ENCODE measurements around the gene SAT2. TPM values are rescaled to one million over a fixed set of nuclear protein-coding genes. Genes with fewer than 3 reads are reported as not detected.

Gene SAT2
- total RNA-seq (2014; rRNA removed; shearing (Covaris generic)), result 28.1 and 40.1 TPM in 2 replicates

DNA sequence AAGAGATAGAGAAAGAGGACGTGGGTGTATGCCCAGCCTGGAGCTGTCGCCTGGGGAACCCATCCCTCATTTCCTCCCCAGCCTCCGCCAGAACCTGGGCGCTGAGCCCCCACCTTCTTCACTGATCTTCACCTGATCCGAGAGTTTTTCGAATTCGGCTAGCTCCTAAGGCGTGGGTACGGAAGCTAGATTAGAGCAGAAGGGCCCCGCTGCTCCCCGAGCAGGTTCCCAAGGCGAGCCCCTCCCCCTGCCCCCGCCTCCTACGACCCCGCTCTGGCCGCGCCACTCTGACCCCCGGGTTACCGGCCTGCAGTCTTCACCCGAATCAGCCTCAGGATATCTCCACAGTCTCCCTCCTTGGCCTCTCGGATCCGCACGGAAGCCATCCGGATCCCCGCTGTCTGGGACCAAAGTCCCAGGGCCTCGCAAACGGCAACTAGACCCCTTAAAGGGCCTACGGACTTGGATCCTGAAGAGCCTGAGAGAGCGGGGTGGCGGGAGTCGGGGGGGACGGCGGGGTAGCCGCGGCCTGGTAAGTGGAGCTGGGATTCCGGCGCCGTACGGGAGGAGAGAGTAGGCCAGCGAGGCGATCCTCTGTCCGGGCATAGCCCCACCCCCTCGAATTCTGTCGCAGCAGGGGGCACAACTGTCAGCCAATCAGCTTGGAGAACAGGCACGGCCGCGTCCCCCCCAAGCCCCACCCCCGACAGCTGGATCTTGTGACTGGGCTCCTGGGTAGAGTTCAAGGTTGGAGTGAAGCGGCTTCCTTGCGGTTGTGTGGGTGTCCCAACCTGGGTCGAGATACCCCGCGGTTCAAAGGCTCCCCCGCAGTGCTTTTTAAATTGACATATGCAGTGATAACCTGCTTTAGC lies at the start of gene SAT2:
TSS of gene SAT2 (minus strand) at position 572 of the 872 bp plus-strand sequence. CDS start at position 386, 186 bp downstream.
- Histone ChIP-seq H3K4me3 (peak within 1 kb of the TSS; percentile 48), H3K36me3 (no peaks in the 10 kb centered on the region), H3K4me1 (replicated peaks) (no peaks in the 10 kb centered on the region; the same call in 1 of the 2 replicates), H3K27me3 (replicated peaks) (no peaks in the 10 kb centered on the region), H3K27ac (peak within 1 kb of the TSS; percentile 59), H3K9me3 (replicated peaks) (no peaks in the 10 kb centered on the region)
- peak; percentile 84 to 94 for DNase-seq (ENCODE audit: low read depth in 1 of 2, low spot score in 2 of 2)

DNA sequence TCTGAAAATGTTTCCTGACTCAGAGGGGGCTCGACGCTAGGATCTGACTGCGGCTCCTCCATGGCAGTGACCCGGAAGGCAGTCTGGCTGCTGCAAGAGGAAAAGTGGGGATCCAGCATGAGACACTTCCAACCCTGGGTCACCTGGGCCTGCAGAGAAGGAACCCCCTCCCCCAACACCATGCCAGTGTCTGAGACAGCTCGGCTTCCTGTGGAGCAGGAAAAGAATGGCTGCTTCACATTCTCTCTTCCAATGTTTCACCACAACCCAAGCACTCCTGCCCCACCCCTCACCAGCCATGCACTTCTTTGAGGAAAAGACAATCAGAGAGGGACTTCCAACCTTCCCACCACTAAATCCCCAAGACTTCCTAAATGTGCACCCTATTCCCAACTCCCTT lies 48.9 kb upstream of the SAT2 start:
- Histone ChIP-seq H3K27me3 (replicated peaks) (no peaks in the 10 kb centered on the region), H3K4me3 (no peak overlapping the region), H3K4me1 (replicated peaks) (no peaks in the 10 kb centered on the region), H3K27ac (no peak overlapping the region), H3K9me3 (replicated peaks) (peaks cover 5% of the 10 kb centered on the region; the same call in 1 of the 2 replicates), H3K36me3 (peaks cover 46% of the 10 kb centered on the region)
- DNase-seq (ENCODE audit: low read depth in 1 of 2, low spot score in 2 of 2), result no peak

DNA sequence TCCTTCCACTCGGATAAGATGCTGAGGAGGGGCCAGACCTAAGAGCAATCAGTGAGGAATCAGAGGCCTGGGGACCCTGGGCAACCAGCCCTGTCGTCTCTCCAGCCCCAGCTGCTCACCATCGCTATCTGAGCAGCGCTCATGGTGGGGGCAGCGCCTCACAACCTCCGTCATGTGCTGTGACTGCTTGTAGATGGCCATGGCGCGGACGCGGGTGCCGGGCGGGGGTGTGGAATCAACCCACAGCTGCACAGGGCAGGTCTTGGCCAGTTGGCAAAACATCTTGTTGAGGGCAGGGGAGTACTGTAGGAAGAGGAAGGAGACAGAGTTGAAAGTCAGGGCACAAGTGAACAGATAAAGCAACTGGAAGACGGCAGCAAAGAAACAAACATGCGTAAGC lies 47.3 kb upstream of the SAT2 start:
- no peak for DNase-seq (ENCODE audit: low read depth in 1 of 2, low spot score in 2 of 2)
- Histone ChIP-seq H3K4me3 (no peak overlapping the region), H3K36me3 (peaks cover 62% of the 10 kb centered on the region), H3K4me1 (replicated peaks) (no peaks in the 10 kb centered on the region), H3K9me3 (replicated peaks) (peaks cover 5% of the 10 kb centered on the region; the same call in 1 of the 2 replicates), H3K27me3 (replicated peaks) (no peaks in the 10 kb centered on the region), H3K27ac (no peak overlapping the region)

DNA sequence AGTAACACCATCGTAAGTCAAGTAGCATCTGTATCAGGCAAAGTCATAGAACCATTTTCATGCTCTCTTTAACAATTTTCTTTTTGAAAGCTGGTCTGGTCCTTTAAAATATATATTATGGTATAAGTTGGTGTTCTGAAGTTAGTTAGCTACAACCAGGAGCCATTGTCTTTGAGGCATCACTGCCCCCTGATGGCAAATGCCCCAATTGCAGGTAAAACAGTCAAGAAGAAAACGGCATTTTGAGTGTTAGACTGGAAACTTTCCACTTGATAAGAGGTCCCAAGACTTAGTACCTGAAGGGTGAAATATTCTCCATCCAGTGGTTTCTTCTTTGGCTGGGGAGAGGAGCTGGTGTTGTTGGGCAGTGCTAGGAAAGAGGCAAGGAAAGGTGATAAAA lies 45.6 kb upstream of the SAT2 start:
- no peak for DNase-seq (ENCODE audit: low read depth in 1 of 2, low spot score in 2 of 2)
- Histone ChIP-seq H3K4me3 (no peak overlapping the region), H3K9me3 (replicated peaks) (peaks cover 5% of the 10 kb centered on the region; the same call in 1 of the 2 replicates), H3K36me3 (peaks cover 77% of the 10 kb centered on the region), H3K27ac (no peak overlapping the region), H3K27me3 (replicated peaks) (no peaks in the 10 kb centered on the region), H3K4me1 (replicated peaks) (no peaks in the 10 kb centered on the region)

DNA sequence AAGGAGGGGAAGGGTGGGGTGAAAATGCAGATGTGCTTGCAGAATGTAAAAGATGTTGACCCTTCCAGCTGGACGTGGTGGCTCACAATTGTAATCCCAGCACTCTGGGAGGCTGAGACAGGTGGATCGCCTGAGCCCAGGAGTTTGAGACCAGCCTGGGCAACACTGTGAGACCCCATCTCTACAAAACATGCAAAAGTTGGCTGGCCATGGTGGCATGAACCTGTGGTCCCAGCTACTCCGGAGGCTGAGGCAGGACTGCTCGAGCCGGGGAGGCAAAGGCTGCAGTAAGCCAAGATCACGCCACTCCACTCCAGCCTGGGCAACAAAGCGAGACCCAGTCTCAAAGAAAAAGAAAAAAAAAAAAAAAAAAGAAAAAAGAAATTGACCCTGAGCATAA lies 40.9 kb upstream of the SAT2 start:
- Histone ChIP-seq H3K9me3 (replicated peaks) (peaks cover 4% of the 10 kb centered on the region; the same call in 1 of the 2 replicates), H3K4me3 (no peak overlapping the region)
- no peak for DNase-seq (ENCODE audit: low read depth in 1 of 2, low spot score in 2 of 2)

DNA sequence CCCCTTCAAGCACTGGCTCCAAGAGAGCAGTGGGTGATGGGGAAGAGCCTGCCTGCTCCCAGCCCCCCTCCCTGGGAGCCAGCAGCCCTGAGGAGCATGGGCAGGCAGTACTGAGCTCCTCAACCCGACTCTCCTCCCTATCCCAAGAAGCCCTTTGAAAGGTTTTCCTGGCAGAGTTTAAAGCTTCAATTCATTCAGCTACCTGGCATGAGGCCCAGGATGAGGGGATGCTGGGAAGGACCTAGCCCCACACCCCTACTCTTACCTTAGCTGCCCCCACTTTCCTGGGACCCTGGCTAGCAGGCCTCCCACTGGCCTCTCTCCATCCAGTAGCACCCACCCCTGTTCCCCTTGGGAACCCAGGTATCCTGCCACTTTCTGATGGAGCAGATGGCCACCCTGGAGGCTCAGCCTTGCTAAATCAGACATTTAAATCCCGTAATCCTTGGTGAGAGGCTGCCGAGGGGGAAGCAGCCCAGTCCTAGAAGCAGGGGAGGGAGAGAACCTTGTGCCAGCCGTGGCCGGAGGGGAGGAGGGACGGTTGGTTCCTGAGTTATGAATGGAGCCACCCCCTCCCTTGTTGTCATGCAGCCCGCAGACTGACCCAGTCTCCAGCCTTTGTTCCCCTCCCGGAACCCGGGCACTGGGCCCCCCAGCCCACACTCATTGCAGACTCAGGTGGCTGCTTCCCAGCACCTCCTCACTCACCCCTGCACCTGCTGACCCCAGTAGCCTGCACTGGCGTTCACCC lies 40.2 kb upstream of the SAT2 start:
- Histone ChIP-seq H3K27ac (no peak overlapping the region), H3K27me3 (replicated peaks) (no peaks in the 10 kb centered on the region), H3K4me3 (no peak overlapping the region), H3K36me3 (peaks cover 56% of the 10 kb centered on the region), H3K9me3 (replicated peaks) (no peaks in the 10 kb centered on the region), H3K4me1 (replicated peaks) (no peaks in the 10 kb centered on the region)
- no peak for DNase-seq (ENCODE audit: low read depth in 1 of 2, low spot score in 2 of 2)

More for the DNA sequence above, 40.9 kb upstream of the SAT2 start:
- H3K4me1 ChIP-seq (replicated peaks), result no peaks in the 10 kb centered on the region
- peaks cover 61% of the 10 kb centered on the region for H3K36me3 ChIP-seq
- H3K27ac ChIP-seq, result no peak overlapping the region
- no peaks in the 10 kb centered on the region for H3K27me3 ChIP-seq (replicated peaks)

DNA sequence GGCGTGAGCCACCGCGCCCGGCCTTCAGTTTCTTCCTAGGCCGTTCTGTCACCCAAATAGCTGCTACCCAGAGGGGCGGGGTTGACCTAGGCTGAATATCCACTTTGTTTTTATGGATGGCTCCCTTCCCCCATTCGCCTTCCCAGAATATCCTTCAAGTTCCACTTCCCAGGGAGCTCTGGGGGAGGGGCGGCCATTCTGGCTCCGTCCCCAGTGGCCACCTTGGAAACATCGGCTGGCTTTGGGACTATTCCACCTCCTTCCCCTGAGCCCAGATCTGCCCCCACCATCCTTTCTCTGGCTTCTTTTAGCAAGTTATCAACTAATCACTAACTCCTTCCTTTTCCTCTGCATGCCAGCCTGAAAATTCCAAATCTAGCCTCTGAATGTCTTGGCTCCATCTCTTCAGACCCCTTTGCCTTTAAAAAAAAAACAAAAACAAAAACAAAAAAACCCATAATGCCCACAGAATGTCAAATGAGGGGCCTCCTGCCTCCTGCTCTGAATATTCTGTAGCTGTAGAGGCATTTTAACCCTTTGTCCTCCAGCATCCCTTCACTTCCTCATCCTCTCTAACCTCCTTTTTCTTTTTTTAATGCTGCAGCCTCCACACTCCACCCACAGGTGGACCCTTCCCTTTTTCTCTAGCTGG lies 29.5 kb upstream of the SAT2 start:
- DNase-seq (ENCODE audit: low read depth in 1 of 2, low spot score in 2 of 2), result no peak
- Histone ChIP-seq H3K4me1 (replicated peaks) (no peaks in the 10 kb centered on the region), H3K36me3 (no peaks in the 10 kb centered on the region), H3K9me3 (replicated peaks) (no peaks in the 10 kb centered on the region), H3K27ac (no peak overlapping the region), H3K4me3 (no peak overlapping the region), H3K27me3 (replicated peaks) (peaks cover 14% of the 10 kb centered on the region)

DNA sequence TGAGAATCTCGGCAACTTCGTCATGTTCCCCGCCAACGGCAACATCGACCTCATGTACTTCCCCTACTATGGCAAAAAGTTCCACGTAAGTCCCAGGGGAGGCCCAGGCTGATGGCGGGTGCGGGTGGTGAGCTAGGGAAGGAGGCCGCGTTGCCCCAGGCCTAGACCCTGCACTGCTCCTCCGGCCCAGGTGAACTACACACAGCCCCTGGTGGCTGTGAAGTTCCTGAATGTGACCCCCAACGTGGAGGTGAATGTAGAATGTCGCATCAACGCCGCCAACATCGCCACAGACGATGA lies 27.9 kb upstream of the SAT2 start:
- H3K36me3 ChIP-seq, result no peaks in the 10 kb centered on the region
- no peak overlapping the region for H3K27ac ChIP-seq
- peaks cover 7% of the 10 kb centered on the region; the same call in 1 of the 2 replicates for H3K4me1 ChIP-seq (replicated peaks)
- no peak for DNase-seq (ENCODE audit: low read depth in 1 of 2, low spot score in 2 of 2)
- H3K27me3 ChIP-seq (replicated peaks), result peaks cover 29% of the 10 kb centered on the region
- no peak overlapping the region for H3K4me3 ChIP-seq
- no peaks in the 10 kb centered on the region for H3K9me3 ChIP-seq (replicated peaks)

DNA sequence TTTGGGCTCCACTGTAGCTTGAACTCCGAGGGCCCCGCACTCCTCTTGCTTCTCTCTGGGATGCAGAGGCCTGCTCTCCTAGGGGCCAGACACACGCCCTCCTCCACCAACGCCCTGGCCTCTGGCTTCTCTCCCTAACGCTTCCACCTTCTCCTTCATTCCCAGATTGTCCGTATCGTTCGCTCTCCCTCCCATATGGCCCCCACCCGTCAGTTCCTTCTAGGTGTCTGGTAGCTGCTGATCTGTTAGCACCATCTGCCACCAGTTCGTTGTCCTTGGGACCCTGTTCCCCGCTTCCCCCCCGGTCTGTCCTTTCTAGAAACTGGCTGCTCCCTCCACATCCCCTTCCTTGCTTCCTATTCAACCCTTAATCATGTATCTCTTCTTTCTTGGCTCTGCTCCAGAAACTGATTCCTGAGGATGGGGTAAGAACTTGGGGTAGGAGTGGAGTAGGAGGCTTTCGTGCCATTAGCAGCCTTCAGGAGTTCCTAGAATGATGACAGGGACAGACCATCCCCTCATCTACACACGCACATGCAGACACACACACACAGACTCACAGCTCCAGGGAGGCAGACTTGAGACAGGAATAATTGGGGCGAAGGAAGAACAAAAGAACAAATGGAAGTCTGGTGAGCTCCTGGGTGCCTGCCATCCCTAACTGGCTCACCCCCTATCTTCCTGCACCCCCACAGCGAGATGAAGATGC lies 27.4 kb upstream of the SAT2 start:
- no peak for DNase-seq (ENCODE audit: low read depth in 1 of 2, low spot score in 2 of 2)
- H3K9me3 ChIP-seq (replicated peaks), result no peaks in the 10 kb centered on the region
- H3K27me3 ChIP-seq (replicated peaks), result peaks cover 34% of the 10 kb centered on the region
- H3K27ac ChIP-seq, result no peak overlapping the region
- H3K4me3 ChIP-seq, result no peak overlapping the region
- H3K36me3 ChIP-seq, result no peaks in the 10 kb centered on the region
- peaks cover 7% of the 10 kb centered on the region; the same call in 1 of the 2 replicates for H3K4me1 ChIP-seq (replicated peaks)

DNA sequence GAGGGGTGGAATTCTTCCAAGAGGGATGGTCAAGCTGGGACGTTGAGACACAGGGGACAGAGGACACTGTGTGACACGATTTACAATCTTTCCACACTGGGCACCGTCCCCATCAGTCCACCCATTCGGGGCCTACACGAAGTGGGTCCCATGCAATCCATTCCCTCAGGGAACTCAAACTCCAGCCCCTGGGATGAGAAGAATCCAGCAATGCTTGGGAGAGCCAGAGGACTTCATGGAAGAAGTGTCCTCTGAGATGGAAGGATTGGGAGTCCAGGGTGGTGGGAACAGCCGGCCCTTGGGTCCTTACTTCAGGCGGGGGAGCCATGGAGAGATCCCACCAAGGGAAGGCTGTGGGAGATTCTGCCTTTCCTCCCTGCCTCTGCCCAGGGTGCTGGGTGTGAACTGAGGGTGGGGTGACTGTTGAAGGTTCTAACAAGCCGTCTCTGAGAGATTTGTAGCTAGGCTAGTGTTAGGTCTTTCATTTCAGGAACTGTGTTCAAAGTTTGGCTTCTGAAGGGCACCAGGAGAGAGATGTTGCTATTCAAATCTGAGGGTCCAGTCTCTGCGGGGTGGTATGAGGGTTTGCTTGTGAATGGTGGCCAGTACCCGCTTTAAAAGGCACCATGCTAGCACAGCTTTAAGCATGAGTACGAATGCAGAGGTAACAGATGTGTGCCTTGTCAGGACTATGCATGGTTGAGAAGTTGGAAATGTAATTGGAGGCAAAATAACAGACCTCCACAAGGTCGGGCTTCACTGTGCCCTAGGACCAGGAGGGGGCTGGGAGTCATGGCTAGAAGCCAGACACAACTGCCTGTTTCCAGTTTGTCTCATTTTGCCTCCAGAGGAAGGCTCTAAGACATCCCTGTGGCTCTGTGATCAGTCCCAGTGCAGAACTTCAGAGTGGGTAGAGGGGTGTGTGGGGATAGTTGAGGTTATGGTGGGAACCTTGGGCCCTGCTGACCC lies 25.1 kb upstream of the SAT2 start:
- no peak overlapping the region for H3K27ac ChIP-seq
- no peaks in the 10 kb centered on the region for H3K36me3 ChIP-seq
- no peaks in the 10 kb centered on the region for H3K9me3 ChIP-seq (replicated peaks)
- H3K4me3 ChIP-seq, result no peak overlapping the region
- H3K4me1 ChIP-seq (replicated peaks), result peaks cover 7% of the 10 kb centered on the region; the same call in 1 of the 2 replicates
- DNase-seq (ENCODE audit: low read depth in 1 of 2, low spot score in 2 of 2), result no peak
- peaks cover 44% of the 10 kb centered on the region for H3K27me3 ChIP-seq (replicated peaks)

DNA sequence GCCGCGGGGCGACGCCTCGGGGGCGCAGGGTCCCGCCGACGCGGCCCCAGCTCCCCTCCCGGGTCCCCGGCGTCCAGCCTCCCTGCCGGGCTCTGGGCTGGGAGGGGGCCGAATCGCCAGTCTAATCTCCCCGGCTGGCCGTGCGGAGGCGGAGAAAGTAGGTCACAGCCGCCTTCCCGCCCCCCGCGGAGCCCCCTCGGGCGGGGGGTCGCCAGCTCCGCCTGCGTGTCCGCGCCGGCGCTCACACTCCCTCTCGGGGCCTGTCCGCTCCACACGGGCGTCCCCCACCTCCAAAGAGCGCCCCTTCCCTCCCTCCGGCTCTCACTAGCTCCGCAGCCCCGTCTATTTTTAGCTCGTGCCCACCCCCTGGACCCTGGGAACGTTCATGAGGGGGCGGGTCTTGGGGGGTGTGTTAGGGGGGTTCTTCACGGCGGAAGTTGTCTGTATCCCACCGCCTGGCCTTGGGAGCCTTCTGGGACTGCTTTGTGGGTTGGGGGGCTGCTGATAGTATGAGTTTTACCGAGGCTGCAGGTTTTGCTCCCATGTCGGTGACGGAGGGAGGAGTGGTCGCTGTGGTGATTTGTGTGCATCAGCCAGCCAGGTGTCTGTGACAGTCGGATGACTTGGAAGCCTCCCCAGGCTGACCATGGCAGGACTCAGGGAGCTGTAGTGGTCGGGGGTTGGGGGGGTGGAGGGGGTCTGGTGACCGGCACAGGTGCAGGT lies 24.2 kb upstream of the SAT2 start:
- no peaks in the 10 kb centered on the region for H3K9me3 ChIP-seq (replicated peaks)
- H3K27me3 ChIP-seq (replicated peaks), result peaks cover 44% of the 10 kb centered on the region
- H3K27ac ChIP-seq, result no peak overlapping the region
- no peaks in the 10 kb centered on the region for H3K36me3 ChIP-seq
- no peak overlapping the region for H3K4me3 ChIP-seq
- no peak for DNase-seq (ENCODE audit: low read depth in 1 of 2, low spot score in 2 of 2)
- peaks cover 7% of the 10 kb centered on the region; the same call in 1 of the 2 replicates for H3K4me1 ChIP-seq (replicated peaks)

DNA sequence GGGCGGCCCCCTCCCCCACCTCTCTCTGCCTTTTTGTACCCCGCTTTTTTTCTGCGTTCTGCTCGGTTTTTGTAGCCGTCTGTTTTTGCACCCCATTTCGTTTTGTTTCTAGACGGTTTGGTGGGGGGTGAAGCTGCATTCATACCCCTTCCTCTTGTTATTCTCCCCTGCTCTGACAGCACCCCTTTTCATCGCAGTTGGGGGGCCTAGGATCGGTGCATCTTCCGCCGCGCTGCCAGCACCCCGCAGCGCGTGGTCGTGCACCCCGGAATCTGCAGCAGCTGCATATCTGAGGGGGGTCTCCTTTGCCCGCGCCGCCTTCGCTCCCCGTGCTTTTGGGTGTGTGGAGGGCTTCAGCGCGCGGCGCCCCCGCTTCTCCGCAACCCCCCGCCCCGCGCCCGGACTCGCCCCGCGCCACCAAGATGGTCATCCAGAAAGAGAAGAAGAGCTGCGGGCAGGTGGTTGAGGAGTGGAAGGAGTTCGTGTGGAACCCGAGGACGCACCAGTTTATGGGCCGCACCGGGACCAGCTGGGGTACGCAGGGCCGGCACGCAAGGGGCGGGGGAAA lies 23.6 kb upstream of the SAT2 start:
- Histone ChIP-seq H3K27me3 (replicated peaks) (peaks cover 44% of the 10 kb centered on the region), H3K4me1 (replicated peaks) (peaks cover 7% of the 10 kb centered on the region; the same call in 1 of the 2 replicates), H3K36me3 (no peaks in the 10 kb centered on the region), H3K4me3 (no peak overlapping the region), H3K9me3 (replicated peaks) (no peaks in the 10 kb centered on the region), H3K27ac (no peak overlapping the region)
- DNase-seq (ENCODE audit: low read depth in 1 of 2, low spot score in 2 of 2), result no peak
